Effector CD4-positive, alpha-beta T cell (primary cell): Measurements from ENCODE around the gene TMEM272.

Source experiments
- DNase-seq: peaks from one replicate; pipeline ENCODE4 v3.0.0-alpha.2; 2020

Gene TMEM272

GRCh38 chr13:51804295-51805172, 40.4 kb downstream of the TMEM272 start:
- DNase-seq: no peak

GRCh38 chr13:51803422-51804294, 41.3 kb downstream of the TMEM272 start, which contains the start of gene DHRS12:
Gene DHRS12 (minus strand): TSS chr13:51804163. CDS start chr13:51799659, 4,504 bp downstream.
- DNase-seq: peak; percentile 83

GRCh38 chr13:51802631-51803418, 42.2 kb downstream of the TMEM272 start:
- DNase-seq: no peak

GRCh38 chr13:51801631-51802099, 43.3 kb downstream of the TMEM272 start:
- DNase-seq: no peak

GRCh38 chr13:51800486-51800885, 44.5 kb downstream of the TMEM272 start:
- DNase-seq: no peak

GRCh38 chr13:51799261-51799660, 45.7 kb downstream of the TMEM272 start:
- DNase-seq: no peak

GRCh38 chr13:51797664-51798488, 47.1 kb downstream of the TMEM272 start:
- peak; percentile 49 for DNase-seq

- DNase-seq: no peak
These were observed 48.4 kb downstream of the TMEM272 start for GRCh38 chr13:51796546-51796945.

GRCh38 chr13:51795419-51795818, 49.6 kb downstream of the TMEM272 start:
- no peak for DNase-seq

GRCh38 chr13:51794964-51795363, 50.0 kb downstream of the TMEM272 start:
- DNase-seq: no peak

GRCh38 chr13:51793570-51794271, 51.3 kb downstream of the TMEM272 start:
- no peak for DNase-seq

GRCh38 chr13:51786425-51787265, 58.3 kb downstream of the TMEM272 start:
- DNase-seq: no peak

- no peak for DNase-seq
These were observed 59.1 kb downstream of the TMEM272 start for GRCh38 chr13:51785712-51786424.

GRCh38 chr13:51784097-51784496, 60.9 kb downstream of the TMEM272 start:
- DNase-seq: no peak

- DNase-seq: no peak
These were observed 61.4 kb downstream of the TMEM272 start for GRCh38 chr13:51783428-51784094.

- no peak for DNase-seq
These were observed 62.8 kb downstream of the TMEM272 start for GRCh38 chr13:51782026-51782710.

- DNase-seq: no peak
These were observed 63.5 kb downstream of the TMEM272 start for GRCh38 chr13:51781246-51782022.
